OCI-LY1 (cell line): ENCODE data around the gene CCHCR1.

ENCODE experiments used
- EZH2 ChIP-seq: fragments of 200-600 bp; sonication (generic), shearing (Covaris generic); IDR thresholded peaks from 2 replicates; pipeline ENCODE4 v1.8.0; 2017; ENCODE audit warnings: borderline replicate concordance, mixed run types, mild to moderate bottlenecking, antibody characterized with exemption, low read length, moderate library complexity, mixed read lengths
- TF ChIP-seq, protein P1 (sequence below): fragments of 200-600 bp; sonication (generic), shearing (Covaris generic); IDR thresholded peaks from 2 replicates; pipeline ENCODE4 v1.5.1; 2017; ENCODE audit warnings: mild to moderate bottlenecking, antibody characterized with exemption, low read length, moderate library complexity, mixed read lengths

DNA sequence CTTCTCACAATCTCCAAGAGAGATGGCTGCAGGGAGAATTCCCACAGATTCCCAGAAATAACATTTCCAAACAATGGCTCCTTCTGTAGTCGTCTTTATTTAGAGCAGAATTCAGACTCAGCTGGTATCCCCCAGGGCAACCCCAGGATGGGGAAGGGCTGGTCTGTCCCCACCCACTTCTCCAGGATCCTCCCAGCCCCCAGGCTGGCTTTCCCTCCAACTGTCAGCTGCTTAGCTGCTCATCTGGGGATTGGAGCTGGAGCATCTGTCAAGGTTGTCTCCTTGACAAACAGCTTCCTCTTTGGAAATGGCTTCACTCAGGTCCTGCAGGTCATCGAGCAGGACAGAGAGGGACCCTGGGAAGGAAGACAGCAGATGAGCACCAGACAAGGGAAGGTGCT is 15.2 kb downstream of the CCHCR1 start:
- no peak for TF ChIP-seq EZH2
- TF ChIP-seq, protein P1, sequence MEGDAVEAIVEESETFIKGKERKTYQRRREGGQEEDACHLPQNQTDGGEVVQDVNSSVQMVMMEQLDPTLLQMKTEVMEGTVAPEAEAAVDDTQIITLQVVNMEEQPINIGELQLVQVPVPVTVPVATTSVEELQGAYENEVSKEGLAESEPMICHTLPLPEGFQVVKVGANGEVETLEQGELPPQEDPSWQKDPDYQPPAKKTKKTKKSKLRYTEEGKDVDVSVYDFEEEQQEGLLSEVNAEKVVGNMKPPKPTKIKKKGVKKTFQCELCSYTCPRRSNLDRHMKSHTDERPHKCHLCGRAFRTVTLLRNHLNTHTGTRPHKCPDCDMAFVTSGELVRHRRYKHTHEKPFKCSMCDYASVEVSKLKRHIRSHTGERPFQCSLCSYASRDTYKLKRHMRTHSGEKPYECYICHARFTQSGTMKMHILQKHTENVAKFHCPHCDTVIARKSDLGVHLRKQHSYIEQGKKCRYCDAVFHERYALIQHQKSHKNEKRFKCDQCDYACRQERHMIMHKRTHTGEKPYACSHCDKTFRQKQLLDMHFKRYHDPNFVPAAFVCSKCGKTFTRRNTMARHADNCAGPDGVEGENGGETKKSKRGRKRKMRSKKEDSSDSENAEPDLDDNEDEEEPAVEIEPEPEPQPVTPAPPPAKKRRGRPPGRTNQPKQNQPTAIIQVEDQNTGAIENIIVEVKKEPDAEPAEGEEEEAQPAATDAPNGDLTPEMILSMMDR, result no peak
